ENCODE measurements around the gene PPP4R3A.

Gene PPP4R3A

DNA sequence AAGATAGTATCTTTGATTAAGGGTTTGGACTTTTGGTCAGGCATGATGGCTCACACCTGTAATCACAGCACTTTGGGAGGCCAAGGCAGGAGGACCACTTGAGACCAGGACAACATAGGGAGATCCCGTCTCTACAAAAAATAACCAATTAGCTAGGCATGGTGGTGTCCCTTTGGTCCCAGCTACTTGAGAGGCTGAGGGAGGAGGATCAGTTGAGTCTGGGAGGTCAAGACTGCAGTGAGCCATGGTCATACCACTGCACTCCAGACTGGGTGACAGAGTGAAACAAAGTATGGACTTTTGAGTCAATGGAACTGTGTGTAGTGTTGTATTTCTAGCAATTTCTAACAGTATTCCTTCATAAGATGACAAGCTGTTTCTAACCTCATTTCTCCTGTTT, 53.8 kb downstream of the PPP4R3A start:
- TF ChIP-seq TAF1 (IDR thresholded peaks at IDR 0.05; ENCODE audit: low read depth) (no peak), EGR1 (IDR thresholded peaks at IDR 0.05) (no peak), CEBPB (IDR thresholded peaks at IDR 0.05) (no peak), NFIC (IDR thresholded peaks at IDR 0.05) (no peak), FOXM1 (IDR thresholded peaks at IDR 0.05; ENCODE audit: borderline replicate concordance, low read depth) (no peak), YY1 (IDR thresholded peaks at IDR 0.05; ENCODE audit: low read depth) (no peak), TCF12 (IDR thresholded peaks at IDR 0.05; ENCODE audit: low read depth) (no peak), CREB1 (IDR thresholded peaks at IDR 0.05; ENCODE audit: low read depth) (no peak)
- TF ChIP-seq, protein P1, sequence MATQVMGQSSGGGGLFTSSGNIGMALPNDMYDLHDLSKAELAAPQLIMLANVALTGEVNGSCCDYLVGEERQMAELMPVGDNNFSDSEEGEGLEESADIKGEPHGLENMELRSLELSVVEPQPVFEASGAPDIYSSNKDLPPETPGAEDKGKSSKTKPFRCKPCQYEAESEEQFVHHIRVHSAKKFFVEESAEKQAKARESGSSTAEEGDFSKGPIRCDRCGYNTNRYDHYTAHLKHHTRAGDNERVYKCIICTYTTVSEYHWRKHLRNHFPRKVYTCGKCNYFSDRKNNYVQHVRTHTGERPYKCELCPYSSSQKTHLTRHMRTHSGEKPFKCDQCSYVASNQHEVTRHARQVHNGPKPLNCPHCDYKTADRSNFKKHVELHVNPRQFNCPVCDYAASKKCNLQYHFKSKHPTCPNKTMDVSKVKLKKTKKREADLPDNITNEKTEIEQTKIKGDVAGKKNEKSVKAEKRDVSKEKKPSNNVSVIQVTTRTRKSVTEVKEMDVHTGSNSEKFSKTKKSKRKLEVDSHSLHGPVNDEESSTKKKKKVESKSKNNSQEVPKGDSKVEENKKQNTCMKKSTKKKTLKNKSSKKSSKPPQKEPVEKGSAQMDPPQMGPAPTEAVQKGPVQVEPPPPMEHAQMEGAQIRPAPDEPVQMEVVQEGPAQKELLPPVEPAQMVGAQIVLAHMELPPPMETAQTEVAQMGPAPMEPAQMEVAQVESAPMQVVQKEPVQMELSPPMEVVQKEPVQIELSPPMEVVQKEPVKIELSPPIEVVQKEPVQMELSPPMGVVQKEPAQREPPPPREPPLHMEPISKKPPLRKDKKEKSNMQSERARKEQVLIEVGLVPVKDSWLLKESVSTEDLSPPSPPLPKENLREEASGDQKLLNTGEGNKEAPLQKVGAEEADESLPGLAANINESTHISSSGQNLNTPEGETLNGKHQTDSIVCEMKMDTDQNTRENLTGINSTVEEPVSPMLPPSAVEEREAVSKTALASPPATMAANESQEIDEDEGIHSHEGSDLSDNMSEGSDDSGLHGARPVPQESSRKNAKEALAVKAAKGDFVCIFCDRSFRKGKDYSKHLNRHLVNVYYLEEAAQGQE (IDR thresholded peaks at IDR 0.05; ENCODE audit: low read depth) = no peak
- TF ChIP-seq, protein P2, sequence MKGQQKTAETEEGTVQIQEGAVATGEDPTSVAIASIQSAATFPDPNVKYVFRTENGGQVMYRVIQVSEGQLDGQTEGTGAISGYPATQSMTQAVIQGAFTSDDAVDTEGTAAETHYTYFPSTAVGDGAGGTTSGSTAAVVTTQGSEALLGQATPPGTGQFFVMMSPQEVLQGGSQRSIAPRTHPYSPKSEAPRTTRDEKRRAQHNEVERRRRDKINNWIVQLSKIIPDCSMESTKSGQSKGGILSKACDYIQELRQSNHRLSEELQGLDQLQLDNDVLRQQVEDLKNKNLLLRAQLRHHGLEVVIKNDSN (IDR thresholded peaks at IDR 0.05) = no peak

DNA sequence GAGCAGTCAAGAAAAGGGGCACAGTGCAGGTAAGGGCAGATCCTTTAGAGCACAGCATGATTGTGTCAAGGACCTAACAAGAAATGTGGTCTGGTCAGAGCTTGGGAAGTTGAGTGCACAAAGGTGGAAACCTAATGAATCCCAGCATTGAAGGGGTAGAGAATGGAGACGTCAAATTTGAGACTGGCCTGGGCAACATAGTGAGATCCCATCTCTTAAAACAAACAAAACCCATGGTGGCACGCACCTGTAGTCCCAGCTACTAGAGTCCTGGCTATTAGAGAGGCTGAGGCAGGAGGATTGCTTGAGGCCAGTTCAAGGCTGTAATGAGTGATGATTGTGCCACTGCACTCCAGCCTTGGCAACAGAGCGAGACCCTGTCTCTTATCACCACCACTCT, 55.5 kb downstream of the PPP4R3A start:
- TF ChIP-seq FOXM1 (IDR thresholded peaks at IDR 0.05; ENCODE audit: borderline replicate concordance, low read depth) = no peak
- TF ChIP-seq CEBPB (IDR thresholded peaks at IDR 0.05) = no peak
- no peak for TF ChIP-seq TAF1 (IDR thresholded peaks at IDR 0.05; ENCODE audit: low read depth)
- TF ChIP-seq, protein P2 (IDR thresholded peaks at IDR 0.05) = no peak
- no peak for TF ChIP-seq RAD21 (IDR thresholded peaks at IDR 0.05; ENCODE audit: low read depth)
- TF ChIP-seq ZBTB7A (IDR thresholded peaks at IDR 0.05; ENCODE audit: low read depth) = no peak
- no peak for TF ChIP-seq TCF12 (IDR thresholded peaks at IDR 0.05; ENCODE audit: low read depth)
- TF ChIP-seq CREB1 (IDR thresholded peaks at IDR 0.05; ENCODE audit: low read depth) = no peak
- TF ChIP-seq EP300 (IDR thresholded peaks at IDR 0.05; ENCODE audit: borderline replicate concordance) = no peak
- no peak for TF ChIP-seq EGR1 (IDR thresholded peaks at IDR 0.05)
- TF ChIP-seq, protein P3, sequence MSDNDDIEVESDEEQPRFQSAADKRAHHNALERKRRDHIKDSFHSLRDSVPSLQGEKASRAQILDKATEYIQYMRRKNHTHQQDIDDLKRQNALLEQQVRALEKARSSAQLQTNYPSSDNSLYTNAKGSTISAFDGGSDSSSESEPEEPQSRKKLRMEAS (IDR thresholded peaks at IDR 0.05) = no peak
- TF ChIP-seq, protein P1 (IDR thresholded peaks at IDR 0.05; ENCODE audit: low read depth) = no peak
- no peak for TF ChIP-seq NFIC (IDR thresholded peaks at IDR 0.05)
- TF ChIP-seq TEAD4 (IDR thresholded peaks at IDR 0.05) = no peak
- no peak for TF ChIP-seq YY1 (IDR thresholded peaks at IDR 0.05; ENCODE audit: low read depth)

DNA sequence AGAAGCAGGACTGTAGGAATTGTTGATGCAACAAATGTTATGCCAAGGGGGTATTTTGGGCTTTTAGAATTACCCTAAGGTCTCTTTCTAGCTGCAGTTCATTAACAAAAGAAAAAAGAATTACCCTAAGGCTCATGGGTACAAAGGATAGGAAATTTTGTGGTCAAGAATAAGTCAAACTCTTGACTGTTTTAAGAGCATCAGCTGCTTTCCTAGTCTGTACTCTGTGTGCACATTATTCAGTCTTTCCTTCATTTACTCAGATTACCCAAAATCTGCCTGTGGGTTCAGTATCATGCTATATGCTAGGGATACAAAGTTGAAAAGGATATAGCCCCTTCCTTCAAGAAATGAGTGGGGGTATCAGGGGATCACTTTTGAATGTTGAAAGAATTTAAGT, 56.0 kb downstream of the PPP4R3A start:
- no peak for TF ChIP-seq TAF1 (IDR thresholded peaks at IDR 0.05; ENCODE audit: low read depth)
- TF ChIP-seq CREB1 (IDR thresholded peaks at IDR 0.05; ENCODE audit: low read depth) = no peak
- TF ChIP-seq RAD21 (IDR thresholded peaks at IDR 0.05; ENCODE audit: low read depth) = no peak
- TF ChIP-seq, protein P2 (IDR thresholded peaks at IDR 0.05) = no peak
- TF ChIP-seq, protein P1 (IDR thresholded peaks at IDR 0.05; ENCODE audit: low read depth) = no peak
- TF ChIP-seq ZBTB7A (IDR thresholded peaks at IDR 0.05; ENCODE audit: low read depth) = no peak
- no peak for TF ChIP-seq CEBPB (IDR thresholded peaks at IDR 0.05)
- TF ChIP-seq, protein P3 (IDR thresholded peaks at IDR 0.05) = no peak

DNA sequence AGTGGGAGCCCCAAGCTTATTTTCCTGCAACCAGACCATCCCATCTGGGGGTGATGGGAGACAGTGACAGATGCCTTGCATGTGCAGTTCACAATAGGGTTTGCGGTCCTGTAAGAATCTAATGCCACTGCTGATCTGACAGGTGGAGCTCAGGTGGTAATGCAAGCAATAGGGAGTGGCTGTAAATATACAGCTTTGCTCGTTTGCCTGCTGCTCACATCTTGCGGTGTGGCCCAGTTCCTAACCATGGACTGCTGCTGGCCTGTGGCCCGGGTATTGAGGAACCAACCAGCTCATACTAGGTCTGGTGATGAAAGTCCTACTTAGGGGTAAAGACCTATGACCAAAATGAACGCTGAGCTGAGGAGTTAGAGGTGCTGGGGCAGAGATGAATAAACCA, 56.4 kb downstream of the PPP4R3A start:
- TF ChIP-seq FOXM1 (IDR thresholded peaks at IDR 0.05; ENCODE audit: borderline replicate concordance, low read depth) (no peak), YY1 (IDR thresholded peaks at IDR 0.05; ENCODE audit: low read depth) (no peak), ZBTB7A (IDR thresholded peaks at IDR 0.05; ENCODE audit: low read depth) (no peak), CEBPB (IDR thresholded peaks at IDR 0.05) (no peak), TCF12 (IDR thresholded peaks at IDR 0.05; ENCODE audit: low read depth) (no peak), CREB1 (IDR thresholded peaks at IDR 0.05; ENCODE audit: low read depth) (no peak)
- TF ChIP-seq, protein P3 (IDR thresholded peaks at IDR 0.05) = no peak
- TF ChIP-seq, protein P1 (IDR thresholded peaks at IDR 0.05; ENCODE audit: low read depth) = no peak
